Measurements from ENCODE around the gene CKAP4. TPM values are rescaled to one million over a fixed set of nuclear protein-coding genes. Genes with fewer than 3 reads are reported as not detected.

Gene CKAP4
- total and polyA plus RNA-seq, 10 of the 15 experiments (the other 5 are each of a cell fraction or from before 2014, with no cell fraction given) = 0.39 to 23.6 (median 11.1) TPM

DNA sequence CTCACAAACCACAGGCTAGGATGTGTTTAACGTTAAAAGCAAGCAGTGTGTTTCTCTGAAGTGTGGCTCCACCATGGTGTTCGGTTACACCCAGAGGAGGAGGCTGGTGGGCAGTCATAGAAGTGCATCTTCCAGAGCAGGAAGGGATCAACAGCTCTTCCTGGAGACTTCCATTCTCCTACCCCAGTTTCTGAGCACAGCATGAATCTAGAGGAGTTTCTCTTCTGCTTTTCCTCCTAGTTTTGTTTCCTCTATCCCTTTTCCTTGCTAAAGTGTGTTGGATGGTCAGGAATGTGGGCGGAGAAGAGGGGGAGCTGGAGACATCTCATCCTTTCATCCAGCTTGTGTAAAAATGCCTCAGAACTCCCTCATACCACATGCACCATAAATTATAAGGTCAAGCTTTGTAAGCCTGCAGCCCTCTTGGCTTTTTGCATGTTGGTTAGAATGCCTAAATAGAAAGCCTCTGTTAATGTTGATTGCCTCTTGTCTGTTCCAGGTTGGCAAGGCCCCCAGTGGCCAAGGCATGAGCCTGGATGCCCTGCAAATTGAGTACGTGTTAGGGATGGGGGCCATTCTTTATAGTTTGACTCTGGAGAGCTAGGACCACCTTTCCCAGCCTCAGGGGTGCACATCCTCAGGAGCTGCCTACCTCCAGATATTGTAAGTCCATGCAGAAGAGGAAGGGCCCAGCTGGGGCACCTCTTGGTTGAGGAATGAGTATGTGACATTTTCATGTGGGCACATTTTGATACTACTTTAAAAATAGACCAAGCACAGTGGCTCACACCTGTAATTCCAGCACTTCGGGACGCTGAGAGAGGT is 4.0 kb upstream of the CKAP4 start (continued):
- TF ChIP-seq E2F8 (IDR thresholded peaks at IDR 0.05; ENCODE audit: low read depth, partially characterized antibody) (no peak), NKRF (conservative IDR thresholded peaks at IDR 0.05) (no peak), NFXL1 (IDR thresholded peaks at IDR 0.05; ENCODE audit: borderline replicate concordance) (no peak), HDAC2 (IDR thresholded peaks at IDR 0.05) (no peak), RBBP5 (conservative IDR thresholded peaks at IDR 0.05) (no peak)
- TF ChIP-seq, protein P1, sequence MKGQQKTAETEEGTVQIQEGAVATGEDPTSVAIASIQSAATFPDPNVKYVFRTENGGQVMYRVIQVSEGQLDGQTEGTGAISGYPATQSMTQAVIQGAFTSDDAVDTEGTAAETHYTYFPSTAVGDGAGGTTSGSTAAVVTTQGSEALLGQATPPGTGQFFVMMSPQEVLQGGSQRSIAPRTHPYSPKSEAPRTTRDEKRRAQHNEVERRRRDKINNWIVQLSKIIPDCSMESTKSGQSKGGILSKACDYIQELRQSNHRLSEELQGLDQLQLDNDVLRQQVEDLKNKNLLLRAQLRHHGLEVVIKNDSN (IDR thresholded peaks at IDR 0.05; ENCODE audit: borderline replicate concordance, extremely low read length, insufficient read depth, low read depth, low read length) = no peak
- TF ChIP-seq, protein P2, sequence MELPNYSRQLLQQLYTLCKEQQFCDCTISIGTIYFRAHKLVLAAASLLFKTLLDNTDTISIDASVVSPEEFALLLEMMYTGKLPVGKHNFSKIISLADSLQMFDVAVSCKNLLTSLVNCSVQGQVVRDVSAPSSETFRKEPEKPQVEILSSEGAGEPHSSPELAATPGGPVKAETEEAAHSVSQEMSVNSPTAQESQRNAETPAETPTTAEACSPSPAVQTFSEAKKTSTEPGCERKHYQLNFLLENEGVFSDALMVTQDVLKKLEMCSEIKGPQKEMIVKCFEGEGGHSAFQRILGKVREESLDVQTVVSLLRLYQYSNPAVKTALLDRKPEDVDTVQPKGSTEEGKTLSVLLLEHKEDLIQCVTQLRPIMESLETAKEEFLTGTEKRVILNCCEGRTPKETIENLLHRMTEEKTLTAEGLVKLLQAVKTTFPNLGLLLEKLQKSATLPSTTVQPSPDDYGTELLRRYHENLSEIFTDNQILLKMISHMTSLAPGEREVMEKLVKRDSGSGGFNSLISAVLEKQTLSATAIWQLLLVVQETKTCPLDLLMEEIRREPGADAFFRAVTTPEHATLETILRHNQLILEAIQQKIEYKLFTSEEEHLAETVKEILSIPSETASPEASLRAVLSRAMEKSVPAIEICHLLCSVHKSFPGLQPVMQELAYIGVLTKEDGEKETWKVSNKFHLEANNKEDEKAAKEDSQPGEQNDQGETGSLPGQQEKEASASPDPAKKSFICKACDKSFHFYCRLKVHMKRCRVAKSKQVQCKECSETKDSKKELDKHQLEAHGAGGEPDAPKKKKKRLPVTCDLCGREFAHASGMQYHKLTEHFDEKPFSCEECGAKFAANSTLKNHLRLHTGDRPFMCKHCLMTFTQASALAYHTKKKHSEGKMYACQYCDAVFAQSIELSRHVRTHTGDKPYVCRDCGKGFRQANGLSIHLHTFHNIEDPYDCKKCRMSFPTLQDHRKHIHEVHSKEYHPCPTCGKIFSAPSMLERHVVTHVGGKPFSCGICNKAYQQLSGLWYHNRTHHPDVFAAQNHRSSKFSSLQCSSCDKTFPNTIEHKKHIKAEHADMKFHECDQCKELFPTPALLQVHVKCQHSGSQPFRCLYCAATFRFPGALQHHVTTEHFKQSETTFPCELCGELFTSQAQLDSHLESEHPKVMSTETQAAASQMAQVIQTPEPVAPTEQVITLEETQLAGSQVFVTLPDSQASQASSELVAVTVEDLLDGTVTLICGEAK (IDR thresholded peaks at IDR 0.05; ENCODE audit: borderline replicate concordance) = no peak
